Measurements from ENCODE around the gene SULT4A1.

Gene SULT4A1

DNA sequence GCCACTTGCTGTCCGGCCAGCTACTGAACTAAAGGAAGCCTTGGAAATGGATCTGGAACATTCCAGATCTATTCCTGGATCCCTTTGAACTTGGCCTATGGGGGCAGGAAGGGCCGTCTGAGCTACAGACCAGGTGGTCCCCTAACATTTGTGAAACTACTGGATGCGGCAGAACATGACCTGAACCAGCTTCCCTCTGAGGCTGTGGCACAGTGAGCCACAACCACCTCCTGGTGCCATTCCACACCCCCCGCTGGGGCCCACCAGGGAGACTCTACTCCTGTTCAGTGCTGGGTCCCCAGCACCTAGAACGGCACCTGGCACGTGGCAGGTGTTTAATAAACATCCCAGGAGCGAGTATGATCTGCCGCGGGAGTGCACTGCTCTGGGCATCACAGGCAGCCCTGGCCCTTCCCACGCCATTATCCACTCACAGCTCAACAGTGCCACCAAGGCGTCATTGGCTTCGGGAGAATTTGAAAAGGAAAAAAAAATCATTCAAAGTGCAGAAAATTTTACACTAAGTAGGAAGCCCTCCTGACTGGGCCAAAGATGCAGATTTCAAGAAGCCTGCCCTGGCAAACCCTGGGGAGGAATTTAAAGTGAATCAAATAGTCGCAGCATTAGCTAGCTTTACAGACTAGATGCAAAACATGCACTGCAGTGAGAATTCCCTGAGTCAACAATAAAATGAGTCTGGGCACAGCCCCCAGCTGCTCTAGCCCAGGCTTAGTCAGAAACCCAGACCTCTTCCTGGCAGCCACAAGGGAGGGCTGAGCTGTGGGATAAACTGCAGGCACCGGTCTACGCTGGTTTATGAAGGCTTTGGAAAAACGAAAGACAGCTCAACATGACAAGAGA, 35.9 kb downstream of the SULT4A1 start:
- no peak for DNase-seq

DNA sequence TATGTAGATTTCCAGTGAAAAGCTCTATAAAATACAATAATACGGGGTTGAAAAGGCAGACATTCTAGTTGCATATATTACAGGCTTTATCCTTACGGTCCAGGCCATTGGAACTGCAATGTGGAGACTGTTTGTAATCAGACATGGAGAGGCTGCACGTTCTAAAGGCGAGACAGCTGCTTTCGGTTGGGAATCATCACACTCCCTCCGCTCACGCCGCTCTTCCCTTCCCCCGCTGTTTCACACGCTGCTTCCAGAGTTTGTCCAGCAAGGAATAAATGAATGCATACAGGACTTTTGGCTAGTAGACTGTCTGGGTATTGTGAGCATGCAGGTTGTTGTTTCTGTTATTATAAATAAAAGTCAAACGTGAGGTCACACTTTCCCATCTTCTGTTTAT, 36.7 kb downstream of the SULT4A1 start:
- DNase-seq = no peak

DNA sequence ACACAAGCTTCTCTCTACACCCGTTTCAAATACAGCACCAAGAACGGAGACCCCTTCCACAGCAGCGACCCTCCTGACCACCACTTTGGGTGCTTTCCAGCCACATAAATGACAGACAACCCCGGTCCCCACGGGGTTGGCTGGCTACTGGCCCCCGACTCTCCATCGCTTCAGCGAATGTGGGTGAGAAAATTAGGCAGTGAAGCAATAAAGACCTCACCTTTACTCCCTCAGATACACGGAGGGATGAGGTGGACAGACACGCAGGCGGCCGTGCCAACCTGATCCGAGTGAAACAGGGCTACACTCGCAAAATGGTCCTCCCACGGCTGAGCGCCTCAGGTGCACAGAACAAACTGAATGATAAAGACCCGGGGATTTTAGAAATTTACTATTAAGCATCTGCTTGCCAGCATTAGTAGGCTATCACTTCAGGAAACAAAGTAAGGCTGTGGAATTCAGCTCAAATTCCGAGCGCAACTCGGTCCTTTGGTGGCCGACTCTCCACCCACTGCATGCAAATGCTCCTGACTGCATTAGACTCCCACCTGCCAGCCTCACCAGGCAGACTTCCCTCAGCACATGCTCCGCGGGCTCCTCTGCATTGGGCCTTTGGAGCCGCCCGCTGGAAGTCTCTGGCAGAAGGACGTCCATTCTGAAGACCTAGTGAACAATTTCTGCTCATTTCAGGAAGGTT, 37.4 kb downstream of the SULT4A1 start:
- no peak for DNase-seq

DNA sequence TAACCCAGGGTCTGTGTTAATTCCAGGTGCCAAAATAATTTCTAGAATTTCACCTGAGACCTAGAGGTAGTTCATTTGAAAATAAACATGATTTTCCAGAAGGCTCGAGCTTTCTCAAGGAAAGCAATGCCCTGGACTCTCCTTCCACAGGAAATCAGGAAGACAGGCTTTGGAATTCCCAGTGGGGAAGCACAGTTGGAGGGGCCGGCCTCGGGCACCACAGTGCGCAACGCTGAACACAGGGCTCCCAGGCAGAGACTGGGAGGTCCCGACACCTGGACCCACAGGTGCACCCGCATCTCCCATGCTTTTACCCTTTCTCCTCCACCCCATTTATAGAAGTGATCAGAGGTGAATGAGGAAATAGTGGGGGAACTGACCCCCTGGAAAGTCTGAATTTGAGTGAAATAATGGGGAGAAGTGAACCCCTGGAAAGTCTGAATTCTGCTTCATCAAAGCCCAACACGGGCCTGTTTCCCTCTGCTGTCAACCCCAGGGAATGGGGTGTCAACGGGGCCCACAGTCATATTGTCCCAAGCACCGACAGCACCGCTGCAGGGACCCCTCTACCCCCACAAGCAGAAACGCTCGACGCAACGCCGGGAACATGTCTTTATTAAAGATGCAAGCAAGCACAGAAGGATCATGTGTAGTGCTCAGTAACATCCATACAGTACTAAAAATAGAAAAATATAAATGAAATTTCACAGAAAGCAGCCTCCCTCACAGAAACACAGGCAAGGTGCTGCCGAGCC, 38.2 kb downstream of the SULT4A1 start:
- DNase-seq = no peak

DNA sequence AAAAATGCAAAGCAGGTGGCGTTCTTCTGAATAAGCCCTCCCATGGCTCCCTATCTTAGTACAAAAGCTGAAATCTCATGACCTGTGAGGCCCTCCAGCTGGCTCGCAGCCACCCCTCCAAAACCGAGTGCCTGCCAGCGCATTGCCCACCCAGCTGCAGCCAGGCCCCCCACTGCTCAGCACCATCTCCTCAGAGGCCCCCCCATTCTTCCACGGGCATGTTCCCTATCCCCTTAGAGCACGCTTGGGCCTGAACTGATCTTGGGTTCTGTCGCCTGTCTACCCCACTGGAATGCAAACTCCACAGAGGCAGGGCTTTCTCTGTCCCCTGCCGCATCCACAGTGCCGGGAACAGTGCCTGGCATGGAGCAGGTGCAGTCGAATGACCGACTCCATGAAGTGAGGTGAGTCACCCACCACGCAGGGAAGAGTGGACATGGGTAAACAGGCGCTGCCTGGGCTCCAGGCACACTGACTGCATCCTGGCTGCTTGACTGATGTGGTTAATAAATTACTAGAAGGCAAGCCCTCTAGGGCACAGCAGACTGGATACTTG, 38.9 kb downstream of the SULT4A1 start:
- no peak for DNase-seq

DNA sequence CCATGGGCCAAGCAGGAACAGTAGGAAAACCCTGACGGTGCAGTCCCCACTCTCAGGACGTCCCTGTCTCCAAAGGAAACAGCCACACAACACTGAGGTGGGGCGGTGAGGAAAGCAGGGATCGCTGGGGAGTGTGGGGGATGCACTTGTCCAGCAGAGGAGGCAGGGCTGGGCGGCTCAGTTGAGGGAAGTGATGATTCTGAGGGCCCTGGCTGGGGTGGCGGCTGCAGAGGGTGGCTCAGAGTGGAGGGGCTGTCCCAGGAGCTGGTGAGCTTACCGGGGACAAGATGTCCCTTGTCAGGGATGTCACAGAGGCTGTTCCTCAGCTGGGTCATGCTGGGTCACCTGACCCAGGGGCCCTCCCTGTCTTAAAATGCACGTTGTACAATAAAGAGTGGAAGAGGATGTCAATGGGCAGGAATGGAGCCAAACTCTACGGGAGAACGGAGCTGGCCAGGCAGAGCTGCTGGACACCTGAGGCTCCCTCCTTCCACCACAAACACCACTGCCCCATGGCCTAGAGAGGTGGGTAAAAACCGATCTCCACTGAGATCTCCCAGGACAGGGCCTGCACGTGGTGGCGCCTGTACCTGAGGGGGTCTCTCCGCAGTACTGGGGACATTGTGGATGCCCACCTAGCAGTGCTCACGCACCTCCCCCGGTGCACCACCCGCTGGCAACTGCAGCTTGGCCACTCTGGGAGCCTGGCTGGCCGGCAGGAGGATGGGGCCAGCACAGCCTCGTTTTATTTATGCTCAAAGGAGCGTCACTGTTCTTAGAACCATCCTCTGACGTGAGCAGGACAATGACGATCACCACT, 40.5 kb downstream of the SULT4A1 start:
- no peak for DNase-seq

DNA sequence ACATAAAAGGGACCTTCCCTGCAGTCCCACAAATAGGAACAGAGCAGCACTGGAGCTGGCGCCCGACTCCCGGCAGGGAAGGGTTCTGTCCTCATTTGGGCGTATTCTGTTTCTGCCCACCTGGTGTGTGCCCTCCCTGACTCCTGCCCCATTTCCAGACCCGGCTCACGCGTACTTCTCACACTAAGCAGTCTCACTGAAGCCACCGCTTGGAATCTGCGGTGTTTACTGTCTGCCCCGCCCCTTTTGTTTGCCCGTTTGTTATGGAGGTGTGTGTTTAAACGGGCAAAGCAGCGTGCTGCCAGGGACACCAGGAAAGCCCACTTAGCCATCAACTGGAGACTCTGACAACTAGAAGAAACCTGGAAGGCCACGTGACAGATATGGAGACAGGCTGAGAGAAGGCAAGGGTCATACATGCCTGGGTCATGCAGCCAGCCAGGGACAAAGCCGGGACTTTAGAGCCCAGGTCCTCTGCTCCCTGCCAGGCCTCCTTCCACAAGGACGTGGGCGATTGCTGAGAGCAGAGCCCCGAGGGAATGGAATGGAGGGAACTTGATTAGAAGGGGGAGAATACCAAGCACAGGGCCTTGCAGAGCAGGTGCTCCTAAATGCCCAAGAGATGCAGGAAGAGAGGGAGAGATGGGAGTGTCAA, 41.5 kb downstream of the SULT4A1 start:
- no peak for DNase-seq

DNA sequence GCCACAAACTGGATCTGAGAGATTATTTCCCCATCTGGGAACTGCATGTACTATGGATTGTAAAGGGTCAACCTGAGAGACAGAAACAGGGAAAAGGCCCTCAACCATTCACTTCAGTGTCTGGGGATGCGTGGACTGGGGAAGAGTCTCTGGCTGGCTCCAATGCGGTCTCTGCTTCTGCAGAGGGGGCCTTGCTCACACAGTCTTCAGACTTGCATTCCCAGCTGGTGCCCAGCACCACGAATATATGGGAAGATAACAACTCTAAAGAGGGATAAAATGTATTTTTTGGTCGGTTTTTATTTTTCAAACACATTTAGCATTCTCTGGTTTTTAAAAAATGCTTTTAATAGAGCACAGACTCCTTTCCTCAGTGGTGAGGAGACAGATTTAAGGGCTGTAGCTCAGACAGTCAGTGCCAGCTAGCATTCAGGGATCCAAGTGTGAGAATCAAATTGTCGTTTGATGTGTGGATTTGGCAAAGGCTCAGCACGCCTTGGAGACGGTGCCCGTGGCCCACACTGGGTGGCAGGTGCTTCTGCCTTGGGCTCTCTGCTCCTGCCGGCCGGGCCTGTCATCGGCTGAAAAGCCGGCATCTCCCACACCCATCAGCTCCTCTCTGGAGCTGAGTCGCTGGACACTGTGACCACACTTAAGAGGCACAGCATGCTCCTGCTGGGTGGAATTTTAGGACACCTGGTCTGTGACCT, 42.2 kb downstream of the SULT4A1 start:
- no peak for DNase-seq

DNA sequence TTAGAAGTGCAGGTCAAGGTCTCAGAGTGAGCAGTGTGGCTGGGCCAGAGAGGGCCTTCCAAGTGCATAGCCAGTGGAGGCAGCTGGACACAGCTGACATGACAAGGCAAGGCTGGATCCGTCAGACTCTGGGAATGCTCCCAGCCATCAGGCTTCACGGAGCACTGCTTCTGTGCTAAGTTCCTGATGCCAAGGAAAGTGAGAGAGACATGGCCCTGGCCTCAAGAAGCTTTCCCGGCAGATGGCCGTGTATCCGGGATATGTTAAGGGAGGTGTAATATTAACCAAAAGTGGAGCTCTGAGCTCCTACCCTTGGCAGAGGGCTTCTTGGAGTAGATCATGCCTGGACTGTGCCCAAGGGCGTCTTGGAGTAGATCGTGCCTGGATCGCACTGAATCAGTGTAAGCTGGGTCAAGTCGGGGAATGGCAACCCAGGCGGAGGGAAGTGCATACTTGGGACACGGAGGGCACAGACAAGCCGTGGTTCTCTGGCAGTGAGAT, 42.8 kb downstream of the SULT4A1 start:
- no peak for DNase-seq

DNA sequence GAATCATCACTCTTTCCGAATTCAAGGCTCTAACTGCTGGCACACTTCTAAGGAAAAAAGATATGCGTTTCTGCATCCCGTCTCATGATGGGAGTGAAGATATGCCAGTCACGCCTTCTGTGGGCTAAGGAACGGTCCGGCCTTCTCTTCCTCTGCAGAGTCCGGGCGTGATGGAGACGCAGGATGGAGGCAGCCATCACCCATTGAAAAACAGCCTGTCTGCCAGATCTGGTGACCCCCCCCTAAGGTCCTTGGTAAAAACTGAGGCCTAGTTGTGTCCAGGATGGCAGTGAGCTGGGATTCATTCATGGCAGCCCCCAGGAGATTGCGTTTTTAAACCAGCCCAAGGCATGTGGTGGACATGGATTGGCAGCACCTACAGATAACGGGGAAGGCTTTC, 43.3 kb downstream of the SULT4A1 start:
- no peak for DNase-seq

DNA sequence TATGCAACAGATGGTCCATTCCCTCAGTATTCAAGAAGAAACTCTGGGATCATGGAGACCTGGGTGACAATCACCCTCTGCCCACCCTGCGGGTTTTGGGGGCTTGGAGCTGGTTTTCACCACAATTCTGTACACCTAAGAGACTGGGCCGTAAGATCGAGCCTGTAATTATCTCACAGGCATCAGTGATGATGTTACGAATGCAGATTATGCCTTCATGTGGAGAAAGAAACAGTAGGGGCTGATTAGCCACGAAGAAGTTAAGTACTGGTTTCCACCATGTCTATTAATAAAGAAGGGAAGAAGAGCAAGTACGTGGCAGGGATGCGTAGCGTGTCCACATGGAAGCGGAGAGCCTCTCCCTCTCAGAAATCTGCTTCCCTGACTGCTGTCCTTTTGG, 44.9 kb downstream of the SULT4A1 start:
- DNase-seq = no peak

DNA sequence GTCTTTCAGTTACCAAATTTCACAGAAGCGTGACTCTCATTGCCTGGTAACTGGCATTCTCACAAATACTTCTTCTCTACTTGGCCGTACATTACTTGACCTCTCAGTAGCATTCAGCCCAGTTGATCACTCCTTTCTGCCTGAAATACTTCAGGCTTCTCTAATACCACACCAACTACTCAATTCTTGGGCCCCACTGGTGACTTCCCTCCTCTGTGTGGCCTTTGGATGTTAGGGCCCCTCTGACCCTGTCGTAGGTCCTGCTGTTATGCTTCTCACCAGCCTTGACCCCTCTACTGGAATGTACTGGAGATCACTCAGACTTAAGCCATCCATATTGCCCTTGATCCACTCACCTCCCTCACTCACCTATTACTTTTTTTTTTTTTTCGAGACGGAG, 48.0 kb downstream of the SULT4A1 start:
- no peak for DNase-seq

DNA sequence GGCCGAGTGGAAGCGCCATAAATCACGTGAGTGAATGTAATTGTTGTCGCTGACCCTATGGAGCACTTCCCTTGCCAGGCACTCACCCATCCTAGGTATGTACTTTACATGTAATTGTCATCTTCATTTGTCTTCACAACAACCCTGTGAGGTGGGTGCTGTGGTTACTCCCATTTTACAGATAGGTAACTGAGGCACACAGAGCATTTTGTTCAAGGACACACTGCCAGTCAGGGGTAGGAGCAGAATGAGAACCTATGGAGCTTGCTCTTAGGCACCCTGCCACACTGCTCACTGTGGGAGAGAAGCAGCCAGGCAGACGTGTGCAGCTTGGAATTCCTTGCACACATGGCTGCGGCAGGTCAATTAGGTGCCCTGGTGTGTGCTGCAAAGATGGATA, 49.4 kb downstream of the SULT4A1 start:
- DNase-seq = no peak

DNA sequence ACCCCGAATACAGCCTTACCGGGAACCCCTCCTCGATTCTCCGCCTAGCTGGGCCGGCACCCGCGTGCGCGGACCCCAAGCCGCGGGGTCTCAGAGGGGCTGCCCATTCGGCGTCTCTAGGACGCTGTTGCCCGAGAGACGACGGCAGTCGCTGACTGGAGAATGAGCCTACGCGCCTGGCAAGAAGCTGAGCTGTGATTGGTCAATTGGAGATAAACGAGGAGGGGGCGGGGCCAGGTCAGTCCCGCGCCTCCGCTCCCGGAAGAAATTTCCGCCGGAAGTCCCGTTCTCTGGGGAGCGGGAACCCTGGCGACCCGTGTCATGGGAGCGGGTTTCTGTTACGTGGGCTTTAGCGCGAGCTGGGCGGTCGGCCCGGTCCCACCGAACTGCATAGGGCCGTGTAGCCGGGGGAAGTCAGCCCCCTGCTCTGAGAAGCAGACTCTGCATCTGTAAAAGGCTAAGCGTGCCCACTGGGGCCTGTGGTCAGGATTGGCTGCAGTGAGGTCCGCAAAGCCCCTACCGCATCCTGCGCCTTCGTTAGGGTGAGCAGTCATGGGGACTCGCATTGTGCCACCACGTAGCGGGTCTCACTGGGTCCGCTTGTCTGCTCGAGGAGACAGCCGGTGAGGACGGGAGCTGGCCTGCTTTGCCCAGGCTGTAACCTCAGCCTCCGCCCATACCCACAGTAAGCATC, 50.0 kb downstream of the SULT4A1 start, which contains the start of gene EFCAB6:
Gene EFCAB6, minus strand, starts transcription at position 157 of the 694 bp plus-strand sequence. CDS start 29,987 bp downstream, outside the sequence.
- peak; percentile 70 for DNase-seq

DNA sequence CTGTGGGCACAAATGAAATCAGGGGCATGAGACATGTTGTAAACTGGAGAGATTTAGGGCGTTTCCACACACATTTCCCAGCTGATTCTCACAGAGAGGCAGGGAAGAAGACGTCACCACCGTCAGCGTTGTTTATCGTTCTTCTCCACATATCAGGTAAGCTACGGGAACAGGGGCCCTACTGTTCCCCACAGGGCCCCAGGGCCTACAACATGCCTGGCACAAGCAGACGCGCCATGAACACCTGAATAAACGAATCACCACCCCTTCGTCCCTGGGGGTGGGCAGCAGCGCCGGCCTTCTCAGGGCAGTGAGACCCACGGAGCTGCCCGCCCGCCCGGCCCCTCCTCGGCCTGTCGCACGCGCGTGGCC, 50.5 kb downstream of the SULT4A1 start:
- DNase-seq = no peak

DNA sequence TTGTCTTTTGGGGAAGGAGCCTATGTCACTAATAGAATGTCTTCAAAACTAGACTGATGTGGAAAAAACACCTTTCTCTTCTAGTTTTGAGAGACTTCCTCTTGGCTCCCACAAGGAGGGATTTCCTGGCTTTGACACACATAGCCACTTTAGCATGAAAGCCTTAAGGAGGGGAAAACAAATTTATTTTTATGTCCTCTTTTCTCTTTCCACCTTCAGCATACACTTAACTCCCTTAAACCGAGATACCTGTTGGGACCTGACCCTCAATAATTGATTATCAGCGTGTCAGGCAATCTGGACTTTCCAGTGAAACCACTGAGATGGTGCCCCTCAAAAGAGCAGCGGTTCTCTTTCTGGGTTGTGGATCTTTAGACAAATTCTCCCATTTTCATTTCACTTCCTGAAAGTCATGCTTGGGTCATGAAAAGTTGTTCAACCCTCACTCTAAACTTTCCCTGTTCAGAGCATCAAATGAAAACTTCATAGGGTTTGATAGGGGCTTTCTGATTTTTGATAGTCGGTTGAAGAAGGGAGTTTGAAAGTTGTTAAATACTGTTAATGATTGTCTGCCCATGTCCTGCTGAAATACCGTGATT, 59.3 kb downstream of the SULT4A1 start:
- DNase-seq = no peak

DNA sequence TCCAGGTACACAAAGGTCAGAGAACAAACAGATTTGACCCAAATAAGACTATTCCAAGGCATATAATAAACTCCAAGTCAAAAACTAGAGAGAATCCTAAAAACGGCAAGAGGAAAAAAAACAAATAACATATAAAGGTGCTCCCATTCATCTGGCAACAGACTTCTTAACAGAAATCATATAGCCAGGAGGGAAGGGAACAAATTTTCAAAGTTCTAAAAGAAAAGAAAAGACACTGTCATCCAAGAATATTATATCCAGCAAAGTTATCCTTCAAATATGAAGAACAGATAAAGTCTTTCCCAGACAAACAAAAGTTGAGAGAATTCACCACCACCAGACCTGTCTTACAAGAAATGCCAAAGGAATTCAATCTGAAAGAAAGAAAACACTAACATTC, 61.3 kb downstream of the SULT4A1 start:
- DNase-seq = no peak

DNA sequence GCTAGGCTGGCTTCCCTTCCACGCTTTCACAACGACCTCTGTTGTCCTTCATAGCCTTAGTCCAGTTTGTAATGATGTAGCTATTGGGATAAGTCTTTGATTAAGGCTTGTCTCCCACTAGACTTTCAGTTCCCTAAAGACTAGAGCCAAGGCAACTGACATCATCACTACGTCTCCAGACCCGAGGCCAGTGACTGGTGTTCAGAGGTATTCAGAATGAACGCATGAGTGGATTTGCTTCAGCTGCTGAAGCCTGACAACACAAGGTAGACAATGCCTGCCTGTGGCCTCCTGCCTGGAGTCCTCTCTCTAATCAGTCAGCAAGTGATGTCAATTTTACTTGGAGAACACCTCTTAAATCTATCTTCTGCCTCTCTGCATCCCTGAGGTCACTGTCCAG, 63.8 kb downstream of the SULT4A1 start:
- DNase-seq = no peak

DNA sequence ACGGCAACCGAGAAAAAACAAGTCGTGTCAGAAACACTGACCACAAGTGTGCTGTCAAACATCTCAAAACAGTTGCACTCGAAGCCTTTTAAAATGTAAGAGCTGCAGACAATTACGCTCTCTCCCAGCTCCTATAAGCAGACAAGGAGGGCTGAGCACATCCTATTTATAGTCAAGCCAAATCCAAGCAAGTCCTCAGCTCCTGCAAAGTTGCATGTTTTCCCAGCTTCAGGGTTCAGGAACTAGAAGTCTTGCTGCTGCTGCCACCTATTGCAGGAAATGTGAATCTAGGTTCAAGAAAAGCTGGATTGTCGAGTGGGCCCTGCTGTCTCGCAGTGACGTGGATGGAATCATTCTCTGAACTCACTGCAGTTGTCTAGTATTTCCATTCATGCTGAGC, 65.7 kb downstream of the SULT4A1 start:
- no peak for DNase-seq

DNA sequence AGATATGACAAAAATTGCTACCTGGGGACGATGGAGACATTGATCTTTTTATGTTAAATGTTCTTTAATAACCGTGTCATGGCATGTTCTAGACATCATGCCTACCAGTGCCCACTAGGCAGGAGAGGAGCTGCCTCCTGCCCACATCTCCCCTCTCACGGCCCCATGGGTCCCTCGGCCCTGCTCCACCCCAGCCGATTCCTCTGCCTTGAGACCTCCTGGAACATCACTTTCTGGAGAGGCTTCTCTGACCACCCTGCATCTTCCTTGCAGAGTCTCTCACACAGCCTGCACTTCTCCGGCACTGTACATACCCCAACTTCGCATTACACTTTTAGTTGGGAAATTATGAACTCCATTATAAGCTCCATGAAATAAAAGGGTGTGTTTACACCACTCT, 67.0 kb downstream of the SULT4A1 start:
- no peak for DNase-seq
